ENCODE measurements around the gene BAIAP2.
A peak's percentile ranks its signal among the peaks of the same experiment; 100 is the strongest.

The BAIAP2 gene

GRCh38 chr17:81094509-81095382, 59.8 kb downstream of the BAIAP2 start:
- peak overlapping the region; percentile 21 for H3K4me3 ChIP-seq (ENCODE audit: low read depth, low read length)
- peak; percentile 99 for DNase-seq (ENCODE audit: low read depth)
- peak; percentile 21 for TF ChIP-seq CTCF (conservative IDR thresholded peaks at IDR 0.05; ENCODE audit: low read depth, low read length)

- no peak for DNase-seq (ENCODE audit: low read depth)
- peak overlapping the region; percentile 21 for H3K4me3 ChIP-seq (ENCODE audit: low read depth, low read length)
- no peak for TF ChIP-seq CTCF (conservative IDR thresholded peaks at IDR 0.05; ENCODE audit: low read depth, low read length)
These were observed 60.4 kb downstream of the BAIAP2 start for GRCh38 chr17:81095383-81095762.

- H3K4me3 ChIP-seq (ENCODE audit: low read depth, low read length): no peak overlapping the region
- no peak for TF ChIP-seq CTCF (conservative IDR thresholded peaks at IDR 0.05; ENCODE audit: low read depth, low read length)
- peak; percentile 17 for DNase-seq (ENCODE audit: low read depth)
These were observed 61.8 kb downstream of the BAIAP2 start for GRCh38 chr17:81096741-81097133.

GRCh38 chr17:81097134-81097942, 62.4 kb downstream of the BAIAP2 start:
- DNase-seq (ENCODE audit: low read depth): peak; percentile 87
- TF ChIP-seq CTCF (conservative IDR thresholded peaks at IDR 0.05; ENCODE audit: low read depth, low read length): peak; percentile 75
- peak overlapping the region; percentile 42 for H3K4me3 ChIP-seq (ENCODE audit: low read depth, low read length)

- DNase-seq (ENCODE audit: low read depth): peak; percentile 14
- H3K4me3 ChIP-seq (ENCODE audit: low read depth, low read length): no peak overlapping the region
- no peak for TF ChIP-seq CTCF (conservative IDR thresholded peaks at IDR 0.05; ENCODE audit: low read depth, low read length)
These were observed 63.0 kb downstream of the BAIAP2 start for GRCh38 chr17:81097943-81098308.

GRCh38 chr17:81099888-81100287, 64.9 kb downstream of the BAIAP2 start:
- no peak for TF ChIP-seq CTCF (conservative IDR thresholded peaks at IDR 0.05; ENCODE audit: low read depth, low read length)
- H3K4me3 ChIP-seq (ENCODE audit: low read depth, low read length): no peak overlapping the region
- DNase-seq (ENCODE audit: low read depth): no peak

Measured in choroid plexus epithelial cell (primary cell).